Measurements from ENCODE around the gene KIF20B.

The KIF20B gene

GRCh38 chr10:89701242-89702120, at the start of gene KIF20B:
Gene KIF20B (plus strand): TSS chr10:89701590. CDS start chr10:89705295, 3,705 bp downstream.
- peak; percentile 88 for DNase-seq (ENCODE audit: low read depth)

GRCh38 chr10:89651916-89652573, 49.3 kb upstream of the KIF20B start:
- DNase-seq (ENCODE audit: low read depth), result no peak

GRCh38 chr10:89652806-89653370, 48.5 kb upstream of the KIF20B start:
- no peak for DNase-seq (ENCODE audit: low read depth)

- no peak for DNase-seq (ENCODE audit: low read depth)
Observed at GRCh38 chr10:89653410-89653869, 48.0 kb upstream of the KIF20B start.

GRCh38 chr10:89655722-89656121, 45.7 kb upstream of the KIF20B start:
- no peak for DNase-seq (ENCODE audit: low read depth)

- no peak for DNase-seq (ENCODE audit: low read depth)
Observed at GRCh38 chr10:89657302-89657701, 44.1 kb upstream of the KIF20B start.

- DNase-seq (ENCODE audit: low read depth), result no peak
Observed at GRCh38 chr10:89659143-89660131, 42.0 kb upstream of the KIF20B start.

- DNase-seq (ENCODE audit: low read depth), result no peak
Observed at GRCh38 chr10:89662596-89662995, 38.8 kb upstream of the KIF20B start.

GRCh38 chr10:89663144-89663543, 38.2 kb upstream of the KIF20B start:
- DNase-seq (ENCODE audit: low read depth), result no peak

GRCh38 chr10:89664203-89664602, 37.2 kb upstream of the KIF20B start:
- no peak for DNase-seq (ENCODE audit: low read depth)

GRCh38 chr10:89665302-89665701, 36.1 kb upstream of the KIF20B start:
- DNase-seq (ENCODE audit: low read depth), result no peak

GRCh38 chr10:89666138-89666537, 35.3 kb upstream of the KIF20B start:
- DNase-seq (ENCODE audit: low read depth), result no peak

- DNase-seq (ENCODE audit: low read depth), result no peak
Observed at GRCh38 chr10:89668386-89669071, 32.9 kb upstream of the KIF20B start.

- no peak for DNase-seq (ENCODE audit: low read depth)
Observed at GRCh38 chr10:89669985-89670384, 31.4 kb upstream of the KIF20B start.

- DNase-seq (ENCODE audit: low read depth), result no peak
Observed at GRCh38 chr10:89670926-89671325, 30.5 kb upstream of the KIF20B start.

- no peak for DNase-seq (ENCODE audit: low read depth)
Observed at GRCh38 chr10:89677341-89677740, 24.0 kb upstream of the KIF20B start.

- no peak for DNase-seq (ENCODE audit: low read depth)
Observed at GRCh38 chr10:89679986-89680385, 21.4 kb upstream of the KIF20B start.

GRCh38 chr10:89683883-89684282, 17.5 kb upstream of the KIF20B start:
- no peak for DNase-seq (ENCODE audit: low read depth)

GRCh38 chr10:89684604-89685003, 16.8 kb upstream of the KIF20B start:
- no peak for DNase-seq (ENCODE audit: low read depth)

GRCh38 chr10:89685936-89686335, 15.5 kb upstream of the KIF20B start:
- DNase-seq (ENCODE audit: low read depth), result no peak

GRCh38 chr10:89690027-89690426, 11.4 kb upstream of the KIF20B start:
- no peak for DNase-seq (ENCODE audit: low read depth)
